Posterior vena cava (tissue), 2 donors: ENCODE measurements around the gene LTBP2. TPM values are rescaled to one million over a fixed set of nuclear protein-coding genes. Genes with fewer than 3 reads are reported as not detected.

Experiments used
- DNase-seq: peaks from one replicate; pipeline ENCODE4 v3.0.0-alpha.2; 2020; ENCODE audit warnings: low spot score
- intact Hi-C, 2 donors: fragments of 100-400 bp; cut with DNase I; formaldehyde crosslinking; loops; one replicate each; pipeline versions ENCODE4 v1.14.1 to v1.14.2; 2022 to 2023
- total RNA-seq, 2 donors: library from RNA; stranded (reverse); fragmentation: NEBNext Ultra II Directional; extraction: Animal tissue kit (Norgen Biotek cat#: 25700); gene quantifications; one replicate each; pipeline ENCODE4 v1.2.1, GENCODE V29; 2021
- donor health status: DM: yes; HTN: yes; CAD: no.
- donor health status: DM: yes; HTN: yes; CAD: no.

The LTBP2 gene
- total RNA-seq, 2 donors from 2014 or later: 141 to 168 TPM

- intact Hi-C loops: loop anchor here (10.0 kb wide), 2 partner anchors 98 to 252 kb away; partner anchors contain the start of genes AREL1 (in 1 of the 2) and FCF1 (in 1 of the 2)
- DNase-seq: no peak
Observed at GRCh38 chr14:74616507-74616906, 4.5 kb upstream of the LTBP2 start.

- no peak for DNase-seq
- intact Hi-C loops: loop anchor here (10.0 kb wide), 2 partner anchors 99 to 251 kb away; partner anchors contain the start of genes AREL1 (in 1 of the 2) and FCF1 (in 1 of the 2)
Observed at GRCh38 chr14:74615735-74616134, 3.7 kb upstream of the LTBP2 start.

- intact Hi-C loops: loop anchor here (10.0 kb wide), 2 partner anchors 100 to 250 kb away; partner anchors contain the start of genes AREL1 (in 1 of the 2) and FCF1 (in 1 of the 2)
Observed at GRCh38 chr14:74614508-74615495, 2.8 kb upstream of the LTBP2 start.

GRCh38 chr14:74613211-74613914 is 1.3 kb upstream of the LTBP2 start:
- intact Hi-C loops: loop anchor here (10.0 kb wide), 2 partner anchors 101 to 249 kb away; partner anchors contain the start of genes AREL1 (in 1 of the 2) and FCF1 (in 1 of the 2)
- no peak for DNase-seq

More at GRCh38 chr14:74614508-74615495, 2.8 kb upstream of the LTBP2 start:
- no peak for DNase-seq

- peak; percentile 95 for DNase-seq
- intact Hi-C loops: loop anchor here (10.0 kb wide), 2 partner anchors 102 to 248 kb away; partner anchors contain the start of genes AREL1 (in 1 of the 2) and FCF1 (in 1 of the 2)
Observed at GRCh38 chr14:74612350-74613021, 449 bp upstream of the LTBP2 start.

- intact Hi-C loops: loop anchor here (10.0 kb wide), 2 partner anchors 104 to 246 kb away; partner anchors contain the start of genes AREL1 (in 1 of the 2) and FCF1 (in 1 of the 2)
- DNase-seq: peak; percentile 85
Observed at GRCh38 chr14:74610866-74611649, 979 bp downstream of the LTBP2 start.

GRCh38 chr14:74610199-74610865 is 1.7 kb downstream of the LTBP2 start:
- intact Hi-C loops: loop anchor here (10.0 kb wide), 2 partner anchors 104 to 246 kb away; partner anchors contain the start of genes AREL1 (in 1 of the 2) and FCF1 (in 1 of the 2)
- DNase-seq: no peak

GRCh38 chr14:74609721-74610120 is 2.3 kb downstream of the LTBP2 start:
- intact Hi-C loops: loop anchor here (5.0 to 10.0 kb wide), 5 partner anchors 105 to 245 kb away; partner anchors contain the start of genes AREL1 (in 1 of the 2) and FCF1 (in 1 of the 2)
- no peak for DNase-seq

GRCh38 chr14:74608959-74609611 is 3.0 kb downstream of the LTBP2 start:
- intact Hi-C loops: loop anchor here (5.0 to 10.0 kb wide), 3 partner anchors 107 to 196 kb away; no protein-coding TSS in a partner anchor
- peak; percentile 94 for DNase-seq

GRCh38 chr14:74606727-74607126 is 5.3 kb downstream of the LTBP2 start:
- intact Hi-C loops: loop anchor here (5.0 to 10.0 kb wide), 3 partner anchors 104 to 198 kb away; no protein-coding TSS in a partner anchor
- DNase-seq: no peak

GRCh38 chr14:74605531-74606223 is 6.4 kb downstream of the LTBP2 start:
- intact Hi-C loops: loop anchor here (5.0 to 10.0 kb wide), 3 partner anchors 103 to 199 kb away; no protein-coding TSS in a partner anchor
- DNase-seq: no peak

- no peak for DNase-seq
- intact Hi-C loops: loop anchor here (5.0 to 10.0 kb wide), 3 partner anchors 103 to 200 kb away; no protein-coding TSS in a partner anchor
Observed at GRCh38 chr14:74604911-74605310, 7.1 kb downstream of the LTBP2 start.

GRCh38 chr14:74604157-74604556 is 7.9 kb downstream of the LTBP2 start:
- no peak for DNase-seq
- intact Hi-C loops: loop anchor here in 1 of 2 donors (10.0 kb wide), 1 partner anchor 201 kb away; no protein-coding TSS in a partner anchor

- no peak for DNase-seq
- intact Hi-C loops: loop anchor here in 1 of 2 donors (10.0 kb wide), 1 partner anchor 203 kb away; no protein-coding TSS in a partner anchor
Observed at GRCh38 chr14:74601982-74602381, 10.1 kb downstream of the LTBP2 start.

- intact Hi-C loops: loop anchor here in 1 of 2 donors (10.0 kb wide), 1 partner anchor 205 kb away; no protein-coding TSS in a partner anchor
- DNase-seq: no peak
Observed at GRCh38 chr14:74599946-74600345, 12.1 kb downstream of the LTBP2 start.

- DNase-seq: no peak
- intact Hi-C loops: no loop called here
Observed at GRCh38 chr14:74599321-74599761, 12.7 kb downstream of the LTBP2 start.
